Mesenchymal stem cell (in vitro differentiated cells and primary cell): Measurements from ENCODE around the gene NUP210.

ENCODE experiments used
- DNase-seq: peaks from one replicate; pipeline ENCODE4 v3.0.0-alpha.2; 2013
- H2AFZ ChIP-seq: one replicate; pipeline ENCODE4 v1.6.1; 2013; ENCODE audit warnings: low read depth, mild to moderate bottlenecking, control low read depth, inconsistent platforms, low read length, moderate library complexity
- H2AK5ac ChIP-seq: 2 replicates; pipeline ENCODE4 v1.6.1; 2013; ENCODE audit warnings: low read length, moderate library complexity, mild to moderate bottlenecking, inconsistent platforms; ENCODE audit not compliant: severe bottlenecking
- H2BK120ac ChIP-seq: one replicate; pipeline ENCODE4 v1.6.1; 2013; ENCODE audit warnings: low read depth, mild to moderate bottlenecking, inconsistent platforms, low read length, moderate library complexity
- H2BK12ac ChIP-seq, 2 experiments: one replicate each; pipeline ENCODE4 v1.6.1; 2013; ENCODE audit warnings: inconsistent platforms in 2 of 2, low read length in 2 of 2, mild to moderate bottlenecking in 2 of 2, moderate library complexity in 2 of 2, control low read depth in 1 of 2
- H2BK15ac ChIP-seq: one replicate; pipeline ENCODE4 v1.6.1; 2013; ENCODE audit warnings: mild to moderate bottlenecking, low read depth, inconsistent platforms; ENCODE audit not compliant: poor library complexity, severe bottlenecking
- H2BK5ac ChIP-seq: 2 replicates; pipeline ENCODE4 v1.6.1; 2013; ENCODE audit warnings: low read depth, mild to moderate bottlenecking, low read length, control low read depth, inconsistent platforms; ENCODE audit not compliant: poor library complexity, severe bottlenecking
- H3K14ac ChIP-seq, 2 experiments: one replicate each; pipeline ENCODE4 v1.6.1; 2013; ENCODE audit warnings: inconsistent platforms in 2 of 2, low read length in 2 of 2, control low read depth in 1 of 2, mild to moderate bottlenecking in 1 of 2, moderate library complexity in 1 of 2
- H3K18ac ChIP-seq, 2 experiments: one replicate each; pipeline ENCODE4 v1.6.1; 2013; ENCODE audit warnings: inconsistent platforms in 2 of 2, low read length in 2 of 2, control low read depth in 1 of 2, low read depth in 1 of 2, mild to moderate bottlenecking in 1 of 2
- H3K23ac ChIP-seq, 2 experiments: one replicate each; pipeline ENCODE4 v1.6.1; 2013; ENCODE audit warnings: inconsistent platforms in 2 of 2, low read length in 2 of 2, mild to moderate bottlenecking in 2 of 2, moderate library complexity in 2 of 2, control low read depth in 1 of 2
- H3K27ac ChIP-seq: 2 replicates; pipeline ENCODE4 v1.5.1; 2013; ENCODE audit warnings: mild to moderate bottlenecking, moderate library complexity, low read length, control low read depth, inconsistent platforms; ENCODE audit not compliant: poor library complexity, severe bottlenecking
- H3K27me3 ChIP-seq, 2 experiments: 2 replicates each; pipeline versions ENCODE4 v1.6.1 to v1.7.0; 2013; ENCODE audit warnings: low read length in 2 of 2, mild to moderate bottlenecking in 2 of 2, moderate library complexity in 2 of 2, control low read depth in 1 of 2, inconsistent platforms in 1 of 2; ENCODE audit not compliant: control insufficient read depth in 1 of 2, insufficient read depth in 1 of 2
- H3K36me3 ChIP-seq, 2 experiments: 2 replicates each; pipeline versions ENCODE4 v1.6.1 to v1.7.0; 2013; ENCODE audit warnings: low read length in 2 of 2, control low read depth in 1 of 2, inconsistent platforms in 1 of 2, low read depth in 1 of 2, mild to moderate bottlenecking in 1 of 2; ENCODE audit not compliant: insufficient read depth in 2 of 2, control insufficient read depth in 1 of 2
- H3K4ac ChIP-seq, 2 experiments: one replicate each; pipeline ENCODE4 v1.6.1; 2013; ENCODE audit warnings: inconsistent platforms in 2 of 2, low read length in 2 of 2, mild to moderate bottlenecking in 2 of 2, moderate library complexity in 2 of 2, control low read depth in 1 of 2, low read depth in 1 of 2
- H3K4me1 ChIP-seq: 2 replicates; pipeline ENCODE4 v1.6.1; 2013; ENCODE audit warnings: low read depth, low read length, control low read depth; ENCODE audit not compliant: control insufficient read depth, insufficient read depth
- H3K4me2 ChIP-seq: 2 replicates; pipeline ENCODE4 v1.6.1; 2013; ENCODE audit warnings: low read length, mild to moderate bottlenecking, inconsistent platforms; ENCODE audit not compliant: poor library complexity, severe bottlenecking
- H3K4me3 ChIP-seq, 2 experiments: 2 replicates each; pipeline versions ENCODE4 v1.5.1 to v1.7.0; 2013; ENCODE audit warnings: low read length in 2 of 2, mild to moderate bottlenecking in 2 of 2, control low read depth in 1 of 2, low read depth in 1 of 2; ENCODE audit not compliant: insufficient read depth in 1 of 2
- H3K79me1 ChIP-seq: replicated peaks from 2 replicates; pipeline ENCODE4 v1.6.1; 2013; ENCODE audit warnings: mild to moderate bottlenecking, control low read depth, low read length, inconsistent platforms; ENCODE audit not compliant: poor library complexity, severe bottlenecking
- H3K9ac ChIP-seq: 2 replicates; pipeline ENCODE4 v1.7.0; 2013; ENCODE audit warnings: mild to moderate bottlenecking, low read length, moderate library complexity
- H3K9me3 ChIP-seq: 2 replicates; pipeline ENCODE4 v1.7.0; 2013; ENCODE audit warnings: mild to moderate bottlenecking, low read length; ENCODE audit not compliant: control insufficient read depth
- H4K8ac ChIP-seq: one replicate; pipeline ENCODE4 v1.6.1; 2013; ENCODE audit warnings: inconsistent platforms, mild to moderate bottlenecking, low read length, moderate library complexity
- H4K91ac ChIP-seq: one replicate; pipeline ENCODE4 v1.6.1; 2013; ENCODE audit warnings: mild to moderate bottlenecking, low read length, inconsistent platforms
- WGBS: methylation state at CpG from one replicate; pipeline ENCODE4 v1.1.7; 2013; ENCODE audit warnings: mixed read lengths; 5-methylcytosine and 5-hydroxymethylcytosine counted together

NUP210 gene

DNA sequence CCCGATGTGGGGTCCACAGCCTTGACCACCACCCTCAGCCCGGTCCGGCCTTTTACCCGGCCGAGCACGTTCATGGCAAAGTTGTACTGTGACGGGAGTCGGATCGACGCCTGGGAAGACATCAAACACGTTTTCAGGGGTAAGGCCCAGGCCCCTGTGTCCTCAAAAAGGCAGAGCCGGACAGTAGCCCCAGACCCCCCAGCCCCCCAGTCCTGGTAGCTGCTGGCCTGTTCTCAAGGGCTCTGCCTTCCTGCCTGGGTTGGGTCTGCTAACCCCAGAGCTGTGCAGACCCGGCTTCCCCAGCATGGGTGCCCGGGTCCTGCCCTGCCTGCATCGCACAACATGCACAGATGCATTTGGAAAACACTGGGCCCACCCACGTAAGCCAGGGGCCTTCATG is 84.6 kb downstream of the NUP210 start:
- WGBS = 91% methylated on average over 16 of the region's 16 CpGs
- H3K14ac ChIP-seq = no peak overlapping the region
- no peak overlapping the region for H3K9ac ChIP-seq

DNA sequence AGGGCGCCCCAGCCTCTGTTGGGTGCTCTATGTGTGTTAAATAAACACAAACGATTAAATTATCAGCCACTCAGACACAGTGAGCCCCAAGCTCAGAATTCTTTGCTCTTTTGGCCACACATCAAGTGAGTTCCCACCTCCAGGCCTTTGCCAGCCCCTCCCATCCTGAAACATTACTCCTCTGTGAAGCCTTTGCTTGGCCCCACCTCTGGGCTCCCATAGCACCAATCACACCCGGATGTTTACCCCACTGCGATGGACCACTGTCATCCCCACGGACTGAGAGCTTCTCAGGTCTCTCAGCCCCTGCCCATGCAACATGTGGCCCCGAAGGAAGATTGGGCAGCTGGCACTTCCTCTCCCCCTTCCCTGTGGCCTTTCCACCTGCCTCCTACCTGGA is 85.1 kb downstream of the NUP210 start:
- WGBS = 64% methylated on average over 6 of the region's 6 CpGs
- H2BK120ac ChIP-seq = no peak overlapping the region

More for the DNA sequence above, 84.6 kb downstream of the NUP210 start:
- Histone ChIP-seq H2AK5ac (no peak overlapping the region), H3K27me3 (peaks cover 12 to 40% of the 10 kb centered on the region in 2 experiments), H2AFZ (no peak overlapping the region), H2BK12ac (no peak overlapping the region), H3K4me2 (no peak overlapping the region), H2BK15ac (no peak overlapping the region), H3K4me3 (no peak overlapping the region), H4K91ac (no peak overlapping the region), H2BK120ac (no peak overlapping the region), H3K4me1 (peaks cover 15% of the 10 kb centered on the region), H4K8ac (no peak overlapping the region), H3K4ac (no peak overlapping the region), H3K36me3 (no peaks in the 10 kb centered on the region), H3K27ac (no peak overlapping the region), H3K79me1 (no peaks in the 10 kb centered on the region), H2BK5ac (no peak overlapping the region), H3K18ac (no peak overlapping the region), H3K23ac (no peak overlapping the region), H3K9me3 (no peaks in the 10 kb centered on the region)
- no peak for DNase-seq

DNA sequence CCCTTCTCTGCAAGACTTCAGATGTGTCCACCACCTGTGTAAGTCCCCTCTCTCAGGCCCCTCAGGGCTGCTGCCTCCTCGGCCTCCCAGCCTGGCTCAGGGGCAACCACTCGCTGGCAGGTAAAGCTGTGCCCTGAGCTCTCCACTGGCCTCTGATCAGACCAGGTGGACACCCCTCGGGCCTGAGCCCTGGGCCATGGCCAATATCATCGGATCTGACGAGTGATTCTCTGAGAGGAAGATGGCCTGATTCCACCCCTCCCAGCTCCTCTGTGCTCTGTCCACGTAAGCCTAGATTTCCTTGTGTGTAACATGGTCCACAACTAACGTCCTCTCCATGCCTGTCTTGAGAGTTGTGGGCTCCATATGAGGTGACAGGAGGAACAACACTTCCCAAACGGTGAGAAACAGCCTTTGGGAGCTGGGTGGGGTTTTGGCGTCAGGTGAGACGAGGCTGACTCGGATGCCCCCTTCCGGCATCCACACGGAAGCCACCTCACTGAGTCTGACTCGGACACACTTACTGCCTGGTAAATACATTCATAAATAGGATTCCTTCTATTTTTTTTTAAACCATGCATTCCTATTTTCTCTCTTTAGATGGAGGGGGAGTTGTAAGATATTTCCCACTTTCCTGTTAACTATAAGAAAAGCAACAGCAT is 86.8 kb downstream of the NUP210 start:
- Histone ChIP-seq H3K4ac (no peak overlapping the region), H3K18ac (no peak overlapping the region), H3K4me2 (no peak overlapping the region), H3K4me3 (no peak overlapping the region), H3K36me3 (no peaks in the 10 kb centered on the region), H3K27me3 (peaks cover 5 to 37% of the 10 kb centered on the region in 2 experiments), H3K79me1 (no peaks in the 10 kb centered on the region), H3K14ac (no peak overlapping the region), H3K9me3 (no peaks in the 10 kb centered on the region), H2BK12ac (no peak overlapping the region), H2AK5ac (no peak overlapping the region), H3K27ac (no peak overlapping the region), H3K9ac (no peak overlapping the region), H2BK120ac (no peak overlapping the region), H4K91ac (no peak overlapping the region), H2AFZ (no peak overlapping the region), H3K23ac (no peak overlapping the region), H2BK15ac (no peak overlapping the region), H2BK5ac (no peak overlapping the region), H4K8ac (no peak overlapping the region), H3K4me1 (peaks cover 12% of the 10 kb centered on the region)
- DNase-seq = no peak
- 90% methylated on average over 14 of the region's 14 CpGs for WGBS

More for the DNA sequence above, 85.1 kb downstream of the NUP210 start:
- no peak overlapping the region for H3K4me2 ChIP-seq
- H3K27me3 ChIP-seq = peaks cover 7 to 38% of the 10 kb centered on the region in 2 experiments
- no peak overlapping the region for H3K9ac ChIP-seq
- H4K91ac ChIP-seq = no peak overlapping the region
- H4K8ac ChIP-seq = no peak overlapping the region
- H3K18ac ChIP-seq = no peak overlapping the region
- H3K14ac ChIP-seq = no peak overlapping the region
- H2AK5ac ChIP-seq = no peak overlapping the region
- no peak overlapping the region for H2AFZ ChIP-seq
- H3K23ac ChIP-seq = no peak overlapping the region
- no peaks in the 10 kb centered on the region for H3K79me1 ChIP-seq
- H3K4me1 ChIP-seq = peaks cover 15% of the 10 kb centered on the region
- no peak for DNase-seq
- no peaks in the 10 kb centered on the region for H3K9me3 ChIP-seq
- no peak overlapping the region for H3K27ac ChIP-seq
- H3K4ac ChIP-seq = no peak overlapping the region
- no peak overlapping the region for H2BK12ac ChIP-seq
- H2BK5ac ChIP-seq = no peak overlapping the region
- H2BK15ac ChIP-seq = no peak overlapping the region
- no peaks in the 10 kb centered on the region for H3K36me3 ChIP-seq
- no peak overlapping the region for H3K4me3 ChIP-seq

DNA sequence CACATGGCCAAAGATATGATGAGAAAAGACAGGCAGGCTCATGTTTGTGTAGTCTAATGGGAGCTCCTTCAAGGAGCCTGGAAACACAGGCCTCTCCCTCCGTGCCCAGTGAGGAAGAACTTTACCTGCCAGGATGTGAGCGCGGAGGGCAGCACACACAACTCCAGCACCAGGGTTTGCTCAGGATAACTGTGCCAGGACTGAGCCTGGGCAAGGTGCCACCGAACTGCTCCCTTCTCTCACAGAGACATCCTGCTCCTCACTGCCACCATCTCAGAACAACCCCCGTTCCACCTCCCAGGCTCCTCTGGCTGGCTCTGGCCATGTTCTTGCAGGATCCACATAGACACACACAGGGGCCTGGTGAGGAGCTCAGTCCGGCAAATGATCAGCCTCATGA is 87.4 kb downstream of the NUP210 start:
- Histone ChIP-seq H3K4ac (no peak overlapping the region), H2AK5ac (no peak overlapping the region), H2BK120ac (no peak overlapping the region), H3K4me2 (no peak overlapping the region), H3K27ac (no peak overlapping the region), H3K36me3 (no peaks in the 10 kb centered on the region), H3K27me3 (peaks cover 8 to 43% of the 10 kb centered on the region in 2 experiments), H3K18ac (no peak overlapping the region), H3K4me1 (peaks cover 11% of the 10 kb centered on the region), H3K9me3 (no peaks in the 10 kb centered on the region), H3K23ac (no peak overlapping the region), H4K91ac (no peak overlapping the region), H2BK15ac (no peak overlapping the region), H4K8ac (no peak overlapping the region), H3K14ac (no peak overlapping the region), H2BK12ac (no peak overlapping the region), H3K9ac (no peak overlapping the region), H3K4me3 (no peak overlapping the region), H3K79me1 (no peaks in the 10 kb centered on the region), H2AFZ (no peak overlapping the region), H2BK5ac (no peak overlapping the region)
- 94% methylated on average over 6 of the region's 6 CpGs for WGBS
- no peak for DNase-seq
